KMS-11 (cell line): ENCODE measurements around the gene NACA2.

Experiments
- H2AFZ ChIP-seq: fragments of 200-600 bp; sonication (generic); 2 replicates; pipeline ENCODE4 v1.6.1; 2016; ENCODE audit warnings: antibody characterized with exemption, mixed run types, low read depth
- H3K27ac ChIP-seq: fragments of 200-600 bp; sonication (generic); 2 replicates; pipeline ENCODE4 v1.6.1; 2016; ENCODE audit warnings: mild to moderate bottlenecking, mixed run types
- H3K27me3 ChIP-seq: fragments of 200-600 bp; sonication (generic); 2 replicates; pipeline ENCODE4 v1.6.1; 2017; ENCODE audit warnings: mild to moderate bottlenecking, low read depth, mixed run types, moderate library complexity; ENCODE audit not compliant: insufficient read depth
- H3K36me3 ChIP-seq: fragments of 200-600 bp; sonication (generic); 2 replicates; pipeline ENCODE4 v1.6.1; 2017; ENCODE audit warnings: mild to moderate bottlenecking, mixed run types; ENCODE audit not compliant: insufficient read depth
- H3K4me1 ChIP-seq: fragments of 200-600 bp; sonication (generic); 2 replicates; pipeline ENCODE4 v1.6.1; 2016; ENCODE audit warnings: mild to moderate bottlenecking, low read depth, mixed run types; ENCODE audit not compliant: poor library complexity, severe bottlenecking
- H3K4me2 ChIP-seq: fragments of 200-600 bp; sonication (generic); 2 replicates; pipeline ENCODE4 v1.7.0; 2016; ENCODE audit warnings: mild to moderate bottlenecking, mixed run types
- H3K4me3 ChIP-seq: fragments of 200-600 bp; sonication (generic); IDR thresholded peaks from 2 replicates; pipeline ENCODE4 v1.6.1; 2017; ENCODE audit warnings: low read depth, low read length, mixed read lengths; ENCODE audit not compliant: insufficient read depth
- H3K79me2 ChIP-seq: fragments of 200-600 bp; sonication (generic); 2 replicates; pipeline ENCODE4 v1.6.1; 2016; ENCODE audit warnings: low read depth, mixed run types; ENCODE audit not compliant: insufficient read depth
- H3K9ac ChIP-seq: fragments of 200-600 bp; sonication (generic); 2 replicates; pipeline ENCODE4 v1.6.1; 2016; ENCODE audit warnings: mild to moderate bottlenecking, mixed run types
- H4K20me1 ChIP-seq: fragments of 200-600 bp; sonication (generic); 2 replicates; pipeline ENCODE4 v1.6.1; 2016; ENCODE audit warnings: mild to moderate bottlenecking, mixed run types; ENCODE audit not compliant: insufficient read depth
- TF ChIP-seq, protein P1 (sequence below): fragments of 200-600 bp; sonication (generic); conservative IDR thresholded peaks from 2 replicates; pipeline ENCODE4 v1.6.1; 2017; ENCODE audit warnings: low read depth, mild to moderate bottlenecking, antibody characterized with exemption, low read length, moderate library complexity, mixed read lengths

The NACA2 gene

DNA sequence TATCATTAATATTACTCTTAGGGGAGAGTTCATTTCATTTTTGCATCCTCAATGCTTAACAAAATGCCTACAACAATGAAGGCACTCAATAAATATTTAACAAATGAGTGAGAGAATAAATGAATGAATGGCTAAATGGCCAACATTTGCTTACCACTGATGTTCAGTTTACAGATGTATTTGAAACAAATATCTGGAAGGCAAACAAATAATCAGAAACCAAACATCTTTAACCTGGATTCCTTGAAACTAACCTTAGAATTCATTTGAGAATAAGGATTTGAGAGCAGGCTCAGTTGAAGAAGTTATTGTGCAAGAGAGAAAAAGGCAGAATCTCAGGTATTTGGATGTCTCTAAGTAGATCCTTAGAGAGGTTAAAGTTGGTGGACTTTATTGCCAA lies 8.4 kb downstream of the NACA2 start:
- H3K27me3 ChIP-seq = no peaks in the 10 kb centered on the region
- no peak overlapping the region for H2AFZ ChIP-seq
- H3K9ac ChIP-seq = no peak overlapping the region
- no peak overlapping the region for H3K4me3 ChIP-seq
- TF ChIP-seq, protein P1, sequence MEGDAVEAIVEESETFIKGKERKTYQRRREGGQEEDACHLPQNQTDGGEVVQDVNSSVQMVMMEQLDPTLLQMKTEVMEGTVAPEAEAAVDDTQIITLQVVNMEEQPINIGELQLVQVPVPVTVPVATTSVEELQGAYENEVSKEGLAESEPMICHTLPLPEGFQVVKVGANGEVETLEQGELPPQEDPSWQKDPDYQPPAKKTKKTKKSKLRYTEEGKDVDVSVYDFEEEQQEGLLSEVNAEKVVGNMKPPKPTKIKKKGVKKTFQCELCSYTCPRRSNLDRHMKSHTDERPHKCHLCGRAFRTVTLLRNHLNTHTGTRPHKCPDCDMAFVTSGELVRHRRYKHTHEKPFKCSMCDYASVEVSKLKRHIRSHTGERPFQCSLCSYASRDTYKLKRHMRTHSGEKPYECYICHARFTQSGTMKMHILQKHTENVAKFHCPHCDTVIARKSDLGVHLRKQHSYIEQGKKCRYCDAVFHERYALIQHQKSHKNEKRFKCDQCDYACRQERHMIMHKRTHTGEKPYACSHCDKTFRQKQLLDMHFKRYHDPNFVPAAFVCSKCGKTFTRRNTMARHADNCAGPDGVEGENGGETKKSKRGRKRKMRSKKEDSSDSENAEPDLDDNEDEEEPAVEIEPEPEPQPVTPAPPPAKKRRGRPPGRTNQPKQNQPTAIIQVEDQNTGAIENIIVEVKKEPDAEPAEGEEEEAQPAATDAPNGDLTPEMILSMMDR = no peak
- no peaks in the 10 kb centered on the region for H3K4me1 ChIP-seq
- H4K20me1 ChIP-seq = no peaks in the 10 kb centered on the region
- no peaks in the 10 kb centered on the region for H3K36me3 ChIP-seq
- H3K4me2 ChIP-seq = no peak overlapping the region
- H3K79me2 ChIP-seq = no peaks in the 10 kb centered on the region
- no peak overlapping the region for H3K27ac ChIP-seq

DNA sequence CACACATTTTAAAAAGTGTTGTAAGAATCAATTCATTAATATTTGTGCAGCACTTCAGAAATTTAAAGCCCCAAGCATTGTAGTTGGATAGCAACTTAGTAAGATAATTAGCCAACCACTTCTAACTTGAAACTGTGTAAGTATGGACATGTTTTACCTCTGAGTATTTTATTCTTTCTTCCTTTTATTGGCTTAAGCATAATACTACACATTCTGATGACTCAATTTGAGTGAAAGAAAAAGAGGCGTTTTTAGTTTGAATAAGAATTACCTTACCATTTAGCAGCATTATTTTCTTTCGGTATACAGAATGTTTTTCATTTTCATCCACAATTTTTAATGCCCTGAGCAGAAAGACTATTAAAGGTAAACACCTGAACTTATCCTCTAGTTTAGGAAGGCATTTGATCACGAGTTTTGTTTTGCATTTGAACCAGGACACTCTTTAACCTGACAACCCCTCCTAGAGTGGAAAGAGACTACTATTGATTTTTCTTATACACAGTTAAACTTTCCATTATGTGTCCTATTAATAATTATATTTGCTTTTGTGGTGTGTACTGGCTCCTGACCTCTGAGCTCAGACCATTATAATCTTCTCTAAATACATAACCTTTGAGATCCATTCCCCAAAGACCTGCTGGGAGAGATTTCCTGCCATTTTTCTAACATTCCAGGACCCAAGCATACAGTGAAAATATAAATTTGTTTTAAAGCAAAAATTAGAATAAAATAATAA lies 9.2 kb downstream of the NACA2 start:
- H3K36me3 ChIP-seq = no peaks in the 10 kb centered on the region
- TF ChIP-seq, protein P1 = no peak
- no peaks in the 10 kb centered on the region for H3K4me1 ChIP-seq
- no peaks in the 10 kb centered on the region for H3K79me2 ChIP-seq
- H3K4me2 ChIP-seq = no peak overlapping the region
- no peaks in the 10 kb centered on the region for H3K27me3 ChIP-seq
- no peak overlapping the region for H3K27ac ChIP-seq
- H4K20me1 ChIP-seq = no peaks in the 10 kb centered on the region
- no peak overlapping the region for H3K4me3 ChIP-seq
- no peak overlapping the region for H2AFZ ChIP-seq
- H3K9ac ChIP-seq = no peak overlapping the region

DNA sequence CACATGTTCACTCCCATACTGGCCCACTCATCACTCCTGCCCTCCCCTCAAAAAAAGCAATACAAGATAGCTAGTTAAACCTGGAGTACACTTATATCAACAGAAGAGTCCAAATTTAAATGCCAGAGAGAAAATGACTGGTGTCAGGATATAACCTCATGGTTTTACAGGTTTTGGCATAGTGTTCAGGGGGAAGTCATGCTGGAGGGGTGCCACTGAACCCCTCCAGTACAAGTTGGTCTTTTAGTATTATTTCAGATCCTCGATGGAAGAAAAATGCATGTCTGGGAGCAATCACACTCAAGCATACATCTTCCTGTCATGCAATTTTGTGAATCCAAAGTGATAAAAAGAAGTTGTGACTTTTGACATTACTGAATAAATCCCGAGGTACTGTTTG lies 10.5 kb downstream of the NACA2 start:
- no peaks in the 10 kb centered on the region for H3K4me1 ChIP-seq
- H3K27me3 ChIP-seq = no peaks in the 10 kb centered on the region
- no peak overlapping the region for H3K4me3 ChIP-seq
- no peaks in the 10 kb centered on the region for H4K20me1 ChIP-seq
- no peak overlapping the region for H3K9ac ChIP-seq
- TF ChIP-seq, protein P1 = no peak
- H3K4me2 ChIP-seq = no peak overlapping the region
- no peaks in the 10 kb centered on the region for H3K79me2 ChIP-seq
- H3K27ac ChIP-seq = no peak overlapping the region
- H2AFZ ChIP-seq = peak overlapping the region; percentile 29; the same call in 1 of the 2 replicates
- no peaks in the 10 kb centered on the region for H3K36me3 ChIP-seq

DNA sequence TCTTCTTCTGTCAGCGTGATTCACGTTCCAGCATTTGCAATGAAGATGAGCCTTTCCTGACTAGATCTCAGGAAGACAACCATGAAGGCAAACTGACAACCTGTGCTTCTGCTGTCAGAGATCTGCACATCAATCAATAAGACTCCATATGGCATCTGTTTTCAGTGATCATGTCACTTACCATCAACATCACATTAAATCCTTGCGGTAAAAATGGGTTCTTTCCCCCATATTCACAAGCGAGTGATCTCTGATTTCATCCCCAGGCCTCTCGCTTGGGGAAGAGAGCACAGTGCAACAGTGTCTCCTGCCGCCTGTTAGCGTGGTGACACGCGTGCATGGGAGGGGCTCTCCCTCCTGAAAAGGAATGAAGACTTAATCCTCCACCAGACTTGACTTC lies 11.1 kb downstream of the NACA2 start:
- Histone ChIP-seq H3K4me2 (peak overlapping the region; percentile 3; the same call in 1 of the 2 replicates), H3K79me2 (no peaks in the 10 kb centered on the region), H3K4me3 (no peak overlapping the region), H3K27ac (no peak overlapping the region), H3K9ac (no peak overlapping the region; the same call in 1 of the 2 replicates), H3K27me3 (no peaks in the 10 kb centered on the region), H2AFZ (peak overlapping the region; percentile 29; the same call in 1 of the 2 replicates), H3K36me3 (no peaks in the 10 kb centered on the region), H4K20me1 (no peaks in the 10 kb centered on the region), H3K4me1 (no peaks in the 10 kb centered on the region)
- TF ChIP-seq, protein P1 = no peak
